IMR-90 (cell line): Measurements from ENCODE around the gene DOCK2. TPM values are rescaled to one million over a fixed set of nuclear protein-coding genes. Genes with fewer than 3 reads are reported as not detected.

Experiments used
- ATAC-seq: fragments of 200-7000 bp; cut with Tn5 transposase; 2 replicates; pipeline ENCODE4 v1.9.1; 2020; ENCODE audit warnings: low read depth, mild to moderate bottlenecking, moderate library complexity
- BruUV-seq: library from RNA; stranded (reverse); fragments of 400-500 nt; replicated peaks from 2 replicates; lab custom pipeline; 2021; lab: Mats Ljungman, UMichigan
- CTCF ChIA-PET: fragments of 300-600 bp; formaldehyde crosslinking; extraction: SDS; loops from one replicate; lab custom pipeline; 2021; ENCODE audit warnings: antibody characterized with exemption; lab: Yijun Ruan, JAX
- POLR2A ChIA-PET: fragments of 300-600 bp; sonication (Branson Sonifier 250); formaldehyde crosslinking; loops from one replicate; lab custom pipeline; 2022; ENCODE audit warnings: antibody characterized with exemption; ENCODE audit not compliant: unreplicated experiment; lab: Charles Lee
- DNase-seq: peaks from one replicate; pipeline ENCODE4 v3.0.0; 2013
- H2AFZ ChIP-seq: replicated peaks from 2 replicates; pipeline ENCODE3; 2013; ENCODE audit warnings: low read length, mild to moderate bottlenecking; ENCODE audit not compliant: poor library complexity
- H2AK5ac ChIP-seq: 2 replicates; pipeline ENCODE4 v1.6.1; 2013; ENCODE audit warnings: low read depth, low read length, inconsistent platforms
- H2AK9ac ChIP-seq: replicated peaks from 2 replicates; pipeline ENCODE3; 2013; ENCODE audit warnings: mild to moderate bottlenecking, low read depth, low read length, moderate library complexity; ENCODE audit not compliant: poor library complexity
- H2BK120ac ChIP-seq: 2 replicates; pipeline ENCODE4 v1.6.1; 2013; ENCODE audit warnings: low read depth, low read length, inconsistent platforms
- H2BK15ac ChIP-seq: 3 replicates; pipeline ENCODE4 v1.6.1; 2013; ENCODE audit warnings: low read depth, low read length, inconsistent platforms
- H2BK20ac ChIP-seq: 2 replicates; pipeline ENCODE4 v1.6.1; 2013; ENCODE audit warnings: low read depth, mild to moderate bottlenecking, inconsistent platforms, low read length, moderate library complexity
- H2BK5ac ChIP-seq: 2 replicates; pipeline ENCODE4 v1.6.1; 2013; ENCODE audit warnings: mild to moderate bottlenecking, low read depth, low read length, inconsistent platforms; ENCODE audit not compliant: poor library complexity, severe bottlenecking
- H3K14ac ChIP-seq: replicated peaks from 2 replicates; pipeline ENCODE4 v1.6.1; 2013; ENCODE audit warnings: low read depth, low read length, inconsistent platforms
- H3K18ac ChIP-seq: 2 replicates; pipeline ENCODE4 v1.6.1; 2013; ENCODE audit warnings: low read depth, low read length, control low read depth
- H3K23ac ChIP-seq: 2 replicates; pipeline ENCODE4 v1.6.1; 2013; ENCODE audit warnings: low read depth, low read length, inconsistent platforms
- H3K27ac ChIP-seq: 2 replicates; pipeline ENCODE4 v1.5.1; 2013; ENCODE audit warnings: mild to moderate bottlenecking, control low read depth, low read length; ENCODE audit not compliant: insufficient read depth
- H3K27me3 ChIP-seq: 2 replicates; pipeline ENCODE4 v1.6.1; 2013; ENCODE audit warnings: low read length; ENCODE audit not compliant: control insufficient read depth, insufficient read depth
- H3K36me3 ChIP-seq: 2 replicates; pipeline ENCODE4 v1.6.1; 2013; ENCODE audit warnings: low read length, mixed read lengths; ENCODE audit not compliant: control insufficient read depth, insufficient read depth
- H3K4ac ChIP-seq: 2 replicates; pipeline ENCODE4 v1.6.1; 2013; ENCODE audit warnings: low read depth, low read length, inconsistent platforms
- H3K4me1 ChIP-seq: 2 replicates; pipeline ENCODE4 v1.6.1; 2013; ENCODE audit warnings: low read length, mixed read lengths; ENCODE audit not compliant: control insufficient read depth, insufficient read depth
- H3K4me2 ChIP-seq: 2 replicates; pipeline ENCODE4 v1.6.1; 2013; ENCODE audit warnings: low read depth, mild to moderate bottlenecking, control low read depth, low read length, moderate library complexity
- H3K4me3 ChIP-seq: 2 replicates; pipeline ENCODE4 v1.5.1; 2013; ENCODE audit warnings: low read depth, mild to moderate bottlenecking, control low read depth, low read length, moderate library complexity; ENCODE audit not compliant: insufficient read depth
- H3K56ac ChIP-seq: 2 replicates; pipeline ENCODE4 v1.6.1; 2013; ENCODE audit warnings: low read length, inconsistent platforms; ENCODE audit not compliant: insufficient read depth; ENCODE audit errors: extremely low read depth
- H3K79me1 ChIP-seq, 2 experiments: 2 replicates each; pipeline ENCODE4 v1.6.1; 2013; ENCODE audit warnings: low read length in 2 of 2, inconsistent platforms in 1 of 2, low read depth in 1 of 2
- H3K9ac ChIP-seq: 2 replicates; pipeline ENCODE4 v1.6.1; 2013; ENCODE audit warnings: low read depth, low read length, control low read depth
- H3K9me1 ChIP-seq: 2 replicates; pipeline ENCODE4 v1.6.1; 2013; ENCODE audit warnings: low read length, inconsistent platforms; ENCODE audit not compliant: insufficient read depth
- H3K9me3 ChIP-seq: 2 replicates; pipeline ENCODE4 v1.6.1; 2013; ENCODE audit warnings: low read length; ENCODE audit not compliant: control insufficient read depth, insufficient read depth
- H4K20me1 ChIP-seq: 2 replicates; pipeline ENCODE4 v1.6.1; 2013; ENCODE audit warnings: low read length, inconsistent platforms; ENCODE audit not compliant: insufficient read depth
- H4K5ac ChIP-seq: 2 replicates; pipeline ENCODE4 v1.6.1; 2013; ENCODE audit warnings: mild to moderate bottlenecking, low read depth, low read length, control low read depth
- H4K8ac ChIP-seq, 2 experiments: 2 replicates each; pipeline ENCODE4 v1.6.1; 2013; ENCODE audit warnings: low read depth in 2 of 2, low read length in 2 of 2, control low read depth in 1 of 2, inconsistent platforms in 1 of 2
- H4K91ac ChIP-seq: 2 replicates; pipeline ENCODE4 v1.6.1; 2013; ENCODE audit warnings: low read depth, low read length, inconsistent platforms; ENCODE audit not compliant: insufficient read depth
- MAZ ChIP-seq: IDR thresholded peaks from 2 replicates; pipeline ENCODE4 v1.6.1; 2012; ENCODE audit warnings: low read depth, mild to moderate bottlenecking, low read length, improper control_type of control experiment, moderate library complexity, borderline replicate concordance
- POLR2A ChIP-seq: IDR thresholded peaks from 2 replicates; pipeline ENCODE4 v1.6.1; 2012; ENCODE audit warnings: mild to moderate bottlenecking, low read depth, low read length
- WGBS, 2 experiments: methylation state at CpG; one replicate each; pipeline versions ENCODE4 v1.1.5 to v1.1.7; 2013; ENCODE audit warnings: missing lambda C conversion rate in 2 of 2; ENCODE audit not compliant: insufficient read length in 1 of 2; ENCODE audit errors: extremely low coverage in 2 of 2; 5-methylcytosine and 5-hydroxymethylcytosine counted together
- dilution Hi-C: fragments of 300-500 bp; cut with HindIII; formaldehyde crosslinking; loops from one replicate; pipeline ENCODE4 v1.14.3; 2018; ENCODE audit warnings: low sequenced_read_pairs; ENCODE audit not compliant: unreplicated experiment
- in situ Hi-C: fragments of 300-500 bp; cut with MboI; formaldehyde crosslinking; loops from 3 replicates; pipeline ENCODE4 v1.14.3; 2019; ENCODE audit warnings: low sequenced_read_pairs, inconsistent platforms, mixed read lengths
- intact Hi-C: fragments of 100-400 bp; cut with micrococcal nuclease; formaldehyde crosslinking; loops from 2 replicates; pipeline ENCODE4 v1.10.0; 2022
- polyA plus RNA-seq, 3 experiments: library from polyadenylated mRNA; depleted of rRNA; stranded (reverse); fragments of >200 nt; gene quantifications; 2 replicates each; pipeline ENCODE4 v1.2.3, GENCODE V29; 2012; ENCODE audit warnings: low replicate concordance in 1 of 3
- total RNA-seq: library from RNA; depleted of rRNA; stranded (reverse); fragments of >200 nt; gene quantifications from 2 replicates; pipeline ENCODE4 v1.2.3, GENCODE V29; 2012

Gene DOCK2
- total and polyA plus RNA-seq, 2 of the 4 experiments (the other 2 are of a cell fraction), result 0.72 to 3.0 TPM

- Histone ChIP-seq H4K5ac (peak overlapping the region; percentile 17), H2AK9ac (peak overlapping the region; percentile 17), H3K18ac (peak overlapping the region; percentile 15; the same call in 1 of the 2 replicates), H2BK120ac (peak overlapping the region; percentile 30), H2BK5ac (peak overlapping the region; percentile 1), H3K23ac (peak overlapping the region; percentile 67; the same call in 1 of the 2 replicates), H3K4ac (peak overlapping the region; percentile 52; the same call in 1 of the 2 replicates), H3K4me3 (no peak overlapping the region), H3K9me3 (no peaks in the 10 kb centered on the region), H4K91ac (peak overlapping the region; percentile 29; the same call in 1 of the 2 replicates), H3K9ac (no peak overlapping the region), H3K14ac (peak overlapping the region; percentile 61), H3K4me2 (no peak overlapping the region), H3K27me3 (no peaks in the 10 kb centered on the region), H3K9me1 (peaks cover 19% of the 10 kb centered on the region), H2AFZ (no peak overlapping the region), H4K20me1 (no peaks in the 10 kb centered on the region), H3K4me1 (peaks cover 24% of the 10 kb centered on the region), H2BK15ac (no peak overlapping the region; the same call in 2 of the 3 replicates), H3K56ac (no peak overlapping the region), H4K8ac (peak overlapping the region in 1 of 2 experiments; percentile 2; a peak in 1 of 4 replicates), H3K36me3 (no peaks in the 10 kb centered on the region), H3K27ac (no peak overlapping the region), H2AK5ac (peak overlapping the region; percentile 42; the same call in 1 of the 2 replicates), H2BK20ac (peak overlapping the region; percentile 37; the same call in 1 of the 2 replicates), H3K79me1 (peaks cover 39 to 75% of the 10 kb centered on the region in 2 experiments)
- WGBS, 2 experiments, result 67% methylated on average over 1 of the region's 3 CpGs; no CpG with 5 or more reads in 1 of the 2 experiments
- no TSS peak for BruUV-seq
- in situ Hi-C loops (no loop called here), intact Hi-C loops (no loop called here), dilution Hi-C loops (no loop called here)
- POLR2A ChIA-PET, result no interaction called here
- CTCF ChIA-PET, result interaction anchor here (2.6 kb wide), 1 partner anchor 7 kb away, joined by 24 read pairs; the partner anchor contains the start of gene INSYN2B
- ATAC-seq, result no peak
- DNase-seq, result no peak
- TF ChIP-seq MAZ (no peak), POLR2A (no peak)
These were observed 336.0 kb downstream of the DOCK2 start for GRCh38 chr5:169973056-169973455.
